ENCODE measurements around the gene CYP26B1. TPM values are rescaled to one million over a fixed set of nuclear protein-coding genes. Genes with fewer than 3 reads are reported as not detected.

CYP26B1 gene
- total and polyA plus RNA-seq, 9 of the 15 experiments (the other 6 are each of a cell fraction or from before 2014, with no cell fraction given) = 0.01 to 0.13 (median 0.04) TPM; not detected in 6

DNA sequence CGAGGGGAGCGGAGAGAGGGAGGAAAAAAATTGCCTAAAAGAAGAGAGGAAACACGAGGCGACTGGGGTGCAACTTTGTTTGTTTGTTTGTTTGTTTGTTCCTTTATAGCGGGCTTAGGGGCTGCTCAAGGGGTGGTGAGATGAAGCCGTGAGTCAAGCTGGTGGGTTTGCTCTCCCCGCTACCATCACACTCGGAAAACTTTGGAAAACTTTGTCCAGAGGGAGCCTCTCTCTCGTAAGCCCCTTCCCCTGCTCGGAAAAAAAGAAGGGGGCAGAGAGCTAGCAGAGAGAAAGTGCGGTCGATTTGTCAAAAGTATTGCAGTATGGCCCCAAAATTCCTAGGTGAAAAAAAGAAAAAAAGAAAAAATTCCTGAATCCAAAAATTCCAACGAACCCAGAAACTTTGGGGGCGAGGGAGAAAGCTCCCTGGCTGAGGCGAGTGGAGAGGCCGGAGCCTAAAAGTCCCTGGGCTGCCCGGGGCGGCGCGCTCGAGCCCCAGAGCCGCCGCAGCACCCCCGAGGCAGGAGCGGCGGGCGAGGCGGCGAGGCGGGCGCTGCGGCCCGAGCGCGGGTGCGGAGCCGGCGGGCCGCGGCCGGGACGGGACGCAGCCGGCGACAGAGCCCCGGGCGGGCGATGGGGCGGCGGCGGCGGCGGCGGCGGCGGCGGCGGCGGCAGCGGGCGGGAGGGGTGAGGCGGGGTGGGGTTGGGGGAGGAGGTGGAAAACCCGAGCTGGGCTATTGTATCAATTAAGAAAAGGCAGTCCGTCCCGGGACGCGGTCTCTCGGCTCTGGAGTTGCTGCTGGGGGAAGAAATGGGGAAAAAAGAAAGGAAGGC is 558 bp upstream of the CYP26B1 start:
- Histone ChIP-seq H3K9me3 (replicated peaks; ENCODE audit: control insufficient read depth, insufficient read depth, low read depth, low read length) (no peaks in the 10 kb centered on the region), H3K27ac (ENCODE audit: extremely low read depth, low read depth, low read length) (no peak overlapping the region), H3K9ac (ENCODE audit: insufficient read depth in 1 of 2, low read depth in 2 of 2, low read length in 2 of 2) (no peak overlapping the region), H3K4me3 (no peak overlapping the region), H3K27me3 (ENCODE audit: control insufficient read depth in 2 of 2, insufficient read depth in 2 of 2, low read length in 2 of 2) (peaks cover 13 to 47% of the 10 kb centered on the region in 2 experiments; a peak in 4 of 5 replicates), H3K4me1 (replicated peaks in 1 of 2; ENCODE audit: control insufficient read depth in 2 of 2, insufficient read depth in 2 of 2, low read length in 2 of 2) (peaks cover 0 to 27% of the 10 kb centered on the region in 2 experiments; a peak in 2 of 5 replicates), H3K36me3 (ENCODE audit: control insufficient read depth, insufficient read depth, low read length) (no peaks in the 10 kb centered on the region), H4K20me1 (replicated peaks; ENCODE audit: control insufficient read depth, insufficient read depth, low read length) (peaks cover 7% of the 10 kb centered on the region; the same call in 1 of the 2 replicates), H3K79me2 (ENCODE audit: control insufficient read depth, insufficient read depth, low read length) (no peaks in the 10 kb centered on the region), H3K9me1 (ENCODE audit: control insufficient read depth, insufficient read depth, low read length) (no peaks in the 10 kb centered on the region), H2AFZ (ENCODE audit: low read depth, low read length) (no peak overlapping the region), H3K4me2 (ENCODE audit: insufficient read depth, low read length) (no peak overlapping the region)
- in situ Hi-C loops (cut with MboI) = no loop called here
- POLR2A ChIA-PET = no interaction called here
- no TSS peak for BruUV-seq (replicated peaks)
- WGBS (ENCODE audit: insufficient coverage, low coverage, missing lambda C conversion rate) = 1% methylated on average over 19 of the region's 68 CpGs
- no peak for FAIRE-seq
- CTCF ChIA-PET (ENCODE audit: low intra/inter-chr PET ratio) = no interaction called here
- ATAC-seq = no peak
- intact Hi-C loops (cut with micrococcal nuclease) = no loop called here
- DNase-seq (ENCODE audit: extremely low read depth in 1 of 4, low spot score in 3 of 4) = peak in 2 of 4 experiments; percentile 47
- TF ChIP-seq, protein P1, sequence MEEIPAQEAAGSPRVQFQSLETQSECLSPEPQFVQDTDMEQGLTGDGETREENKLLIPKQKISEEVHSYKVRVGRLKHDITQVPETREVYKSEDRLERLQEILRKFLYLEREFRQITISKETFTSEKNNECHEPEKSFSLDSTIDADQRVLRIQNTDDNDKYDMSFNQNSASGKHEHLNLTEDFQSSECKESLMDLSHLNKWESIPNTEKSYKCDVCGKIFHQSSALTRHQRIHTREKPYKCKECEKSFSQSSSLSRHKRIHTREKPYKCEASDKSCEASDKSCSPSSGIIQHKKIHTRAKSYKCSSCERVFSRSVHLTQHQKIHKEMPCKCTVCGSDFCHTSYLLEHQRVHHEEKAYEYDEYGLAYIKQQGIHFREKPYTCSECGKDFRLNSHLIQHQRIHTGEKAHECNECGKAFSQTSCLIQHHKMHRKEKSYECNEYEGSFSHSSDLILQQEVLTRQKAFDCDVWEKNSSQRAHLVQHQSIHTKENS (CRISPR knock-in tag; IDR thresholded peaks at IDR 0.05) = no peak
- no peak for TF ChIP-seq SPI1 (IDR thresholded peaks at IDR 0.05; ENCODE audit: borderline replicate concordance, low read depth, low read length)
- no peak for TF ChIP-seq MECOM (CRISPR knock-in tag; IDR thresholded peaks at IDR 0.05)
- no peak for TF ChIP-seq ZNF764 (CRISPR knock-in tag; IDR thresholded peaks at IDR 0.05; ENCODE audit: low read depth)
- no peak for TF ChIP-seq ADNP (tag; IDR thresholded peaks at IDR 0.05)
- TF ChIP-seq ZFX (CRISPR knock-in tag; IDR thresholded peaks at IDR 0.05) = no peak
- TF ChIP-seq MTA2 (IDR thresholded peaks at IDR 0.05; ENCODE audit: low read depth) = no peak
- no peak for TF ChIP-seq ZEB2 (IDR thresholded peaks at IDR 0.05)
- no peak for TF ChIP-seq POU5F1 (IDR thresholded peaks at IDR 0.05; ENCODE audit: borderline replicate concordance, low read depth, low read length, partially characterized antibody)
- no peak for TF ChIP-seq ZNF551 (CRISPR knock-in tag; IDR thresholded peaks at IDR 0.05)
- no peak for TF ChIP-seq MAZ (CRISPR knock-in tag; conservative IDR thresholded peaks at IDR 0.05 in 1 of 2, IDR thresholded peaks at IDR 0.05 in 1 of 2)
- no peak for TF ChIP-seq HNRNPL (IDR thresholded peaks at IDR 0.05; ENCODE audit: low read depth, low read length)
- no peak for TF ChIP-seq ZNF41 (CRISPR knock-in tag; conservative IDR thresholded peaks at IDR 0.05)
- TF ChIP-seq MAFK (IDR thresholded peaks at IDR 0.05; ENCODE audit: low read length) = no peak
- TF ChIP-seq MITF (IDR thresholded peaks at IDR 0.05) = no peak
